AG09309 (cell line): Measurements from ENCODE around the gene EIPR1.

Experiments used
- DNase-seq: peaks from one replicate; pipeline ENCODE4 v3.0.0-alpha.2; 2010; ENCODE audit warnings: low read depth
- H3K4me3 ChIP-seq: 2 replicates; pipeline ENCODE4 v1.5.1; 2011; ENCODE audit warnings: mild to moderate bottlenecking, low read depth, low read length, moderate library complexity; ENCODE audit not compliant: control insufficient read depth
- CTCF ChIP-seq: IDR thresholded peaks from 2 replicates; pipeline ENCODE4 v1.5.1; 2011; ENCODE audit warnings: mild to moderate bottlenecking, low read depth, low read length, inconsistent platforms; ENCODE audit not compliant: insufficient read depth, control insufficient read depth; ENCODE audit errors: missing control alignments

The EIPR1 gene

GRCh38 chr2:3282056-3282998, 95.3 kb downstream of the EIPR1 start:
- H3K4me3 ChIP-seq, result no peak overlapping the region
- no peak for DNase-seq

GRCh38 chr2:3280683-3281520, 96.7 kb downstream of the EIPR1 start:
- no peak overlapping the region for H3K4me3 ChIP-seq
- TF ChIP-seq CTCF, result no peak
- no peak for DNase-seq

More at GRCh38 chr2:3282056-3282998, 95.3 kb downstream of the EIPR1 start:
- TF ChIP-seq CTCF, result no peak

GRCh38 chr2:3280197-3280596, 97.4 kb downstream of the EIPR1 start:
- TF ChIP-seq CTCF, result no peak
- H3K4me3 ChIP-seq, result no peak overlapping the region
- DNase-seq, result no peak

GRCh38 chr2:3279236-3279960, 98.2 kb downstream of the EIPR1 start:
- DNase-seq, result no peak
- TF ChIP-seq CTCF, result no peak
- no peak overlapping the region for H3K4me3 ChIP-seq

- no peak for TF ChIP-seq CTCF
Observed at GRCh38 chr2:3278521-3279218, 98.9 kb downstream of the EIPR1 start.

More at GRCh38 chr2:3278521-3279218, 98.9 kb downstream of the EIPR1 start:
- H3K4me3 ChIP-seq, result no peak overlapping the region
- no peak for DNase-seq
